GM21529 (cell line): ENCODE results near the gene ZNF48.

ENCODE experiments used
- ATAC-seq: cut with Tn5 transposase; IDR thresholded peaks from one replicate; pipeline ENCODE4 v1.9.1; 2021; ENCODE audit not compliant: unreplicated experiment

The ZNF48 gene

GRCh38 chr16:30401768-30402425 is 6.7 kb downstream of the ZNF48 start:
- no peak for ATAC-seq

- ATAC-seq = no peak
Measured at GRCh38 chr16:30406795-30407101, 11.5 kb downstream of the ZNF48 start.

GRCh38 chr16:30407102-30407803 is 12.0 kb downstream of the ZNF48 start, which contains the start of gene ZNF771:
TSS of gene ZNF771 (plus strand) at chr16:30407606. CDS start at chr16:30408054, 448 bp downstream.
- ATAC-seq = peak; percentile 77

DNA sequence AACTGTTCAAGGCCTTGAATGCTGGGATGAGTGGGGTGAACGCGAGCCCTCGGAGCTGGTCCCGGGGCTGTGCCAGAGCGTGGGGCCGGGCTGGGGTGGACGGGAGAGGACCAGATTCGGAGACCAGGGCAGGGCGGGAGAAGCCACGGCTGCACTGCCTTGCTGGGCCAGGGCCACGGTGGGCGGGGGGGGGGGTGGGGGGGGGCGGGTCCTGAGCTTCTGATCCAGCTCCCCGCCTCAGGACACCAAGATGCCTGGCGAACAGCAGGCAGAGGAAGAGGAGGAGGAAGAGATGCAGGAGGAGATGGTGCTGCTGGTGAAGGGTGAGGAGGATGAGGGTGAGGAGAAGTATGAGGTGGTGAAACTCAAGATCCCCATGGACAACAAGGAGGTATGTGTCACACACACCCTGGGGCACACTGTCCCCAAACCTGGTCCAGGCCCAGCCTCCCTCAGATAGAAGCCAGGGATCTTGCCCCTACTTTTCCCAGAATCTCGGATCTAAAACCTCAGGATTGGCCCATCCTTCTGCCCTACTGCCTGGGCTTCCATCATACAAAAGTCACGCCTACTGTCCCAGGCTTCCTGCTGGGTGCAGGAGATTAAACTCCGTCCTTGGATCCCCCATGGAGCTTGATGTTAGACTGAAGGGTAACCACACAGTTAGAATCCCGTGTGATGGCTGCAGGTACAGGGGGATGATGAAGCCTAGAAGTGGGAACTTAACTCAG is 12.7 kb downstream of the ZNF48 start:
- no peak for ATAC-seq

DNA sequence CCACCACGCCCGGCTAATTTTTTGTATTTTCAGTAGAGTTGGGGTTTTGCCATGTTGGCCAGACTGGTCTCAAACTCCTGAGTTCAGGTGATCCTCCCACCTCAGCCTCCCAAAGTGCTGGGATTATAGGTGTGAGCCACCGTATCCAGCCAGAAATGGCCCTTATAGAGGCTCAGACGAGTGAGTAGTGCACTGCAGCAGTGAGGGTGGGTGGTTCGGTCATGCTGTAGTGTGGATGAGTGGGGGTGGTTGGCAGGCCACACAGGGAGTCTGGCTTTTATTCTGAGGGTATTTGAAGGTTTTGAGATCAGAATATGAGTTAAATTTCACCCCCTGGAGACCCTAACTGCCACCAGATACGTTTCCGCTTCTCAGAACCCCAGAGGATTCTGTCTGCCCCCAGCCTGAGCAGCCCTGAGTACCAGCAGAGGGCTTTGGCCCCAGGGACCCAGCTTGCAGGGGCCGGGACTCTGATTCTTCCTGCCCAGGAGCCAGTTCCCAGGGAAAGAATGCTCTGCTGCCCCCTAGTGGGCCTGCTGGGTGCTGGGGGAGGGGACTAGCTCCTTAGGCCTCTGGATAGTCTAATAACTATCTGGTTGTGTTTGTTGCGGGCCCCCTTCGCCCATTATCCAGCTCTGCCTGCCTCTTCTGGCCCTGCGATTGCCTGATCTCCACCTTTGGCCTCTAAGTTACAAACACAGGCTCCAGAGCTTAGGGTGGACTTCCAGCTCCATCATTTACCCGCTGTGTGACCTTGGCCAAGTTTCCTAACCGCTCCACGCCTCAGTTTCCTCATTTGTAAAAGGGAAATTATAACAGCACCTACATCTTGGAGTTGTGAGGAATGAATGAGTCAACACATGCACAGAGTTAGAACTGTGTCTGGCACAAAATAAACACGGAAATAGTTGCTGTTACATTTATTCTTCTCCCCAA is 14.2 kb downstream of the ZNF48 start:
- ATAC-seq = peak; percentile 44

- ATAC-seq = no peak
Measured at GRCh38 chr16:30413112-30413806, 18.0 kb downstream of the ZNF48 start.

DNA sequence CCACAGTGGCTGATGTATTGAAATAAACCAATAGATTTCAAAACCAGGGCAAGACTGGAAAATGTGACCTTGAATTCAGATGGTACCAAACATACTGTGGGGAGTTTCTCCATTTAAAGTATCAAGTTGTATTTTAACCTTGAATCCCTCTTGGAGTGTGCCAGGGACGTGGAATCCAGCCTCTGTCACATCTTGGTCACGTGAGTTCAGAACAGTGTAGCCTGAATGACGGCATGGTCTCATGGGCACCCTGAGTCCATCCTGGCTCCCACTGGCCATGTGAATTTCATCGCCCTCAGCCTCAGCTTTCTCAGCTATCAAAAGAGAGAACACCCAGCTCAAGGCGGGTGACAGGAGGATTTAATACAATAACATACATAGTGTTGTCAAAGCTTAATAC is 18.9 kb downstream of the ZNF48 start:
- no peak for ATAC-seq

- no peak for ATAC-seq
Measured at GRCh38 chr16:30416047-30416603, 20.9 kb downstream of the ZNF48 start.

GRCh38 chr16:30416624-30417528 is 21.7 kb downstream of the ZNF48 start:
- peak; percentile 16 for ATAC-seq

DNA sequence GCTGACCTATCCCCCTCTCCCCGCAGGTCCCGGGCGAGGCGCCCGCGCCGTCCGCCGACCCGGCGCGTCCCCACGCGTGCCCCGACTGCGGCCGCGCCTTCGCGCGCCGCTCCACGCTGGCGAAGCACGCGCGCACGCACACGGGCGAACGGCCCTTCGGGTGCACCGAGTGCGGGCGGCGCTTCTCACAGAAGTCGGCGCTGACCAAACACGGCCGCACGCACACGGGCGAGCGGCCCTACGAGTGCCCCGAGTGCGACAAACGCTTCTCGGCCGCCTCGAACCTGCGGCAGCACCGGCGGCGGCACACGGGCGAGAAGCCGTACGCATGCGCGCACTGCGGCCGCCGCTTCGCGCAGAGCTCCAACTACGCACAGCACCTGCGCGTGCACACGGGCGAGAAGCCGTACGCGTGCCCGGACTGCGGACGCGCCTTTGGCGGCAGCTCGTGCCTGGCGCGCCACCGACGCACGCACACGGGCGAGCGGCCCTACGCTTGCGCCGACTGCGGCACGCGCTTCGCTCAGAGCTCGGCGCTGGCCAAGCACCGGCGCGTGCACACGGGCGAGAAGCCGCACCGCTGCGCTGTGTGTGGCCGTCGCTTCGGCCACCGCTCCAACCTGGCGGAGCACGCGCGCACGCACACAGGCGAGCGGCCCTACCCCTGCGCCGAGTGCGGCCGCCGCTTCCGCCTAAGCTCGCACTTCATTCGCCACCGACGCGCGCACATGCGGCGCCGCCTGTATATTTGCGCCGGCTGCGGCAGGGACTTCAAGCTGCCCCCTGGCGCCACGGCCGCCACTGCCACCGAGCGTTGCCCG is 22.5 kb downstream of the ZNF48 start:
- ATAC-seq = peak; percentile 72

DNA sequence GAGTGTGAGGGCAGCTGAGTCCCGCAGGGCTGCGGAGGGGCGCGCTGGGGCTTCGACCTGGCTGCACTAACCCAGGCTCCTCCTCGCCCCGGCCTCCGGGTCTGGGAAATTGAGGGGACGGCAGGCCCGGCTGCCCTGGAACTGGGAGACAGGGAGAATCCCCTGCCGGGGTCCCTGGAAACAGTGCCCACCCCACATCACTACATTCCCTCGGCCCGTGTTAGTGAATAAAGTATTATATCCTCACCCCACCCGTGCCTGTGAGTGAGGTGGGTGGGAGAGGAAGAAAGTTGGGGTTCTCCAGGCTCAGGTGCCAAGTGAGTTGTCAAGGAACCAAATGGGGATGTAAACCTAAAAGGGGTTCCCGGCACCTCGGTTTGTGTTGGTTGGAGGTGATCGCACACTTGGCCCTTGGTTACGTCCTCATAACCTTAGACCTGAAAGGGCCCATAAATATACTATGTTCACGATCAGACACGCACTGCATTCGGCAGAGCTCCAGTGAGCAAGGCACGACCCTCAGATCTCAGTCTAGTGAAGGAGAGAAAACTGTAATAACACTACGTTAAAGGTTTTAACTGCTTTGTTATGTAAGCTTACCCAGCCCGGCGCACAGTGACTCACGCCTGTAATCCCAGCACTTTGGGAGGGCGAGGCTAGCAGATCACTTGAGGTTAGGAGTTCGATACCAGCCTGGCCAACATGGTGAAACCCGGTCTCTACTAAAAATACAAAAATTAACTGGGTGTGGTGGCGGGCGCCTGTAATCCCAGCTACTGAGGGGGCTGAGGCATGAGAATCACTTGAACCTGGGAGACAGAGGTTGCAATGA is 23.3 kb downstream of the ZNF48 start:
- no peak for ATAC-seq

- no peak for ATAC-seq
Measured at GRCh38 chr16:30421010-30421409, 25.8 kb downstream of the ZNF48 start.

GRCh38 chr16:30428055-30428454 is 32.8 kb downstream of the ZNF48 start:
- ATAC-seq = no peak

GRCh38 chr16:30429418-30429677 is 34.1 kb downstream of the ZNF48 start:
- peak; percentile 21 for ATAC-seq

DNA sequence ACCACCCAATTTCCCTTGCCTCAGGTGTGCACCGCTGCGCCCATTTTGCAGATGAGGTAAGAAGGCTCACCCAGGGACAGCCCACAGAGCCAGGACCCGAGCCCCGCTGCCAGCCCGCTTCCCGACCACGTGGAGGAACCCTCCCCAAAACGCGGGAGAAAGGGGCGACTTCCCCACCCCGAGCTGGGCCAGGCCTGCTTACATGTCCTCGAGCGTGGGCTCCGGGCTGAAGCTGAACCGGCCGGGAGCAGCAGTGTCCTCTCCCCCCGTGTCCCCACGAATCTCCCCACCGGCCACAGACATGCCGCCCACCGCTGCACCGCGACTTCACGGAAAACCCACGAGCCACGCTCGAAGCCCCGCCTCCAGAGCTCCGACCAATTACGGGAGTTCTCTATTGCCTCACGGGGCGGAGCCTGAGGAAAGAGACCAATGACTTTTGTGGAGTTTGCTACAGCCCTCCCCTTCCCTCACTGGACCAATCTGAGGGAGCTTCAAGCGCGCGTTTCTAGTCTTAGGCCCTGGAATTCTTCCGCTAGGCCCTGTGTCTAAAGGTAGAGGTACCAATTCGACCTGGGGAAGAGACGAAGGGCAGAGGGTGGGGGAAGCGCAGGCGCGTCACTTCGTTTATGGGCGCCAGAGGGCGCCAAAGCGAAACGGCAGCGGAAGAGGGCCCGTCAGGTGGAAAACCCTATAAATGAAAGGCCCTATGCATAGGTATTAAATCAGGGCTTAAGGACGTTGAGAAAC is 34.6 kb downstream of the ZNF48 start, which contains the start of gene DCTPP1:
DCTPP1 (minus strand) TSS at position 353 of the 750 bp plus-strand sequence; CDS start at position 303, 50 bp downstream.
- ATAC-seq = peak; percentile 94

GRCh38 chr16:30430428-30430970 is 35.3 kb downstream of the ZNF48 start:
- peak; percentile 6 for ATAC-seq
